ENCODE measurements around the gene TMEM128.
"Not testable (repeated sequence)": the region's sequence is repeated elsewhere in the genome, so short reads cannot be mapped to it uniquely, and the experiment has no call there.

The TMEM128 gene

GRCh38 chr4:4254666-4255065 is 6.6 kb upstream of the TMEM128 start:
- no peak for DNase-seq (ENCODE audit: low read depth in 2 of 2)

GRCh38 chr4:4254199-4254598 is 6.2 kb upstream of the TMEM128 start:
- DNase-seq (ENCODE audit: low read depth in 2 of 2) = no peak

GRCh38 chr4:4249866-4250265 is 1.8 kb upstream of the TMEM128 start:
- no peak for DNase-seq (ENCODE audit: low read depth in 2 of 2)

- not testable (repeated sequence) for DNase-seq (ENCODE audit: low read depth in 2 of 2)
Measured at GRCh38 chr4:4249342-4249741, 1.3 kb upstream of the TMEM128 start.

GRCh38 chr4:4248885-4249203 is 821 bp upstream of the TMEM128 start:
- DNase-seq (ENCODE audit: low read depth in 2 of 2) = no peak

GRCh38 chr4:4247696-4248028 is 361 bp downstream of the TMEM128 start:
- no peak for DNase-seq (ENCODE audit: low read depth in 2 of 2)

GRCh38 chr4:4245172-4245571 is 2.9 kb downstream of the TMEM128 start:
- DNase-seq (ENCODE audit: low read depth in 2 of 2) = no peak

- not testable (repeated sequence) for DNase-seq (ENCODE audit: low read depth in 2 of 2)
Measured at GRCh38 chr4:4239551-4239950, 8.5 kb downstream of the TMEM128 start.

- DNase-seq (ENCODE audit: low read depth in 2 of 2) = no peak
Measured at GRCh38 chr4:4233610-4234009, 14.4 kb downstream of the TMEM128 start.

GRCh38 chr4:4228356-4228668 is 19.7 kb downstream of the TMEM128 start:
- DNase-seq (ENCODE audit: low read depth in 2 of 2) = no peak

GRCh38 chr4:4227510-4228355 is 20.3 kb downstream of the TMEM128 start:
- DNase-seq (ENCODE audit: low read depth in 2 of 2) = no peak

GRCh38 chr4:4226606-4227438 is 21.2 kb downstream of the TMEM128 start, which contains the start of gene OTOP1:
Gene OTOP1 (minus strand): TSS chr4:4226929. CDS start chr4:4226864, 65 bp downstream.
- no peak for DNase-seq (ENCODE audit: low read depth in 2 of 2)

- DNase-seq (ENCODE audit: low read depth in 2 of 2) = no peak
Measured at GRCh38 chr4:4225915-4226605, 22.0 kb downstream of the TMEM128 start.

GRCh38 chr4:4217113-4217512 is 30.9 kb downstream of the TMEM128 start:
- DNase-seq (ENCODE audit: low read depth in 2 of 2) = no peak

GRCh38 chr4:4216648-4217047 is 31.4 kb downstream of the TMEM128 start:
- no peak for DNase-seq (ENCODE audit: low read depth in 2 of 2)

GRCh38 chr4:4213674-4214073 is 34.3 kb downstream of the TMEM128 start:
- DNase-seq (ENCODE audit: low read depth in 2 of 2) = not testable (repeated sequence)

GRCh38 chr4:4206204-4206603 is 41.8 kb downstream of the TMEM128 start:
- no peak for DNase-seq (ENCODE audit: low read depth in 2 of 2)

GRCh38 chr4:4204401-4204745 is 43.6 kb downstream of the TMEM128 start:
- no peak for DNase-seq (ENCODE audit: low read depth in 2 of 2)

GRCh38 chr4:4203688-4204400 is 44.2 kb downstream of the TMEM128 start:
- no peak for DNase-seq (ENCODE audit: low read depth in 2 of 2)

GRCh38 chr4:4202510-4202909 is 45.5 kb downstream of the TMEM128 start:
- no peak for DNase-seq (ENCODE audit: low read depth in 2 of 2)

- no peak for DNase-seq (ENCODE audit: low read depth in 2 of 2)
Measured at GRCh38 chr4:4200624-4201023, 47.4 kb downstream of the TMEM128 start.

GRCh38 chr4:4195354-4195753 is 52.7 kb downstream of the TMEM128 start:
- DNase-seq (ENCODE audit: low read depth in 2 of 2) = no peak

Measured in stimulated activated CD4-positive, alpha-beta T cell treated with anti-CD3 and anti-CD28 coated beads, Interleukin-15, amount 100 ng/mL, for 48 hours (primary cell).